Right lobe of liver (tissue), 4 donors: ENCODE results near the gene MFSD2A.

Source experiments
- CTCF ChIP-seq, 4 donors: fragments of 200-600 bp in 3 of 4; fragments of 450-650 bp in 1 of 4; IDR thresholded peaks; one replicate each; pipeline versions ENCODE4 v1.5.1 to v1.8.0; 2016 to 2022; ENCODE audit warnings: antibody characterized with exemption in 4 of 4, mild to moderate bottlenecking in 2 of 4
- POLR2A ChIP-seq: fragments of 450-650 bp; IDR thresholded peaks from one replicate; pipeline ENCODE4 v1.6.1; 2017; ENCODE audit warnings: antibody characterized with exemption, mild to moderate bottlenecking
- donor health status: DM: no; HTN: no; CAD: no.
- donor health status: DM: no; HTN: no; CAD: no.
- donor health status: DM: no; HTN: yes; CAD: no.

- no peak for TF ChIP-seq CTCF (IDR thresholded peaks at IDR 0.05)
- TF ChIP-seq POLR2A, result no peak
These were observed 548 bp upstream of the MFSD2A start for GRCh38 chr1:39954324-39954869.
